H1 (cell line): Measurements from ENCODE around the gene CALHM3. TPM values are rescaled to one million over a fixed set of nuclear protein-coding genes. Genes with fewer than 3 reads are reported as not detected.

ENCODE experiments used
- CEBPB ChIP-seq: IDR thresholded peaks from 2 replicates; pipeline ENCODE4 v1.6.1; 2012; ENCODE audit warnings: low read depth, low read length
- CREB1 ChIP-seq: IDR thresholded peaks from 2 replicates; pipeline ENCODE4 v1.6.1; 2012; ENCODE audit warnings: inconsistent platforms
- EGR1 ChIP-seq: IDR thresholded peaks from 2 replicates; pipeline ENCODE4 v1.6.1; 2011; ENCODE audit warnings: low read depth, low read length, borderline replicate concordance
- EP300 ChIP-seq, 2 experiments: IDR thresholded peaks; 1 replicate in 1 of 2; 2 replicates in 1 of 2; pipeline ENCODE4 v1.6.1; 2011 to 2012; ENCODE audit warnings: low read depth in 2 of 2, low read length in 2 of 2, mild to moderate bottlenecking in 2 of 2, borderline replicate concordance in 1 of 2, inconsistent platforms in 1 of 2, moderate library complexity in 1 of 2
- HDAC2 ChIP-seq, 2 experiments: fragments of 300-600 bp in 1 of 2; sonication (generic) in 1 of 2; IDR thresholded peaks; 2 replicates each; pipeline ENCODE4 v1.6.1; 2011 to 2012; ENCODE audit warnings: low read depth in 2 of 2, low read length in 2 of 2, mild to moderate bottlenecking in 2 of 2, moderate library complexity in 2 of 2, borderline replicate concordance in 1 of 2, inconsistent platforms in 1 of 2
- JUN ChIP-seq: IDR thresholded peaks from 2 replicates; pipeline ENCODE4 v1.6.1; 2011; ENCODE audit warnings: low read depth, mild to moderate bottlenecking, improper control_type of control experiment, low read length
- NANOG ChIP-seq: IDR thresholded peaks from 2 replicates; pipeline ENCODE4 v1.6.1; 2011; ENCODE audit warnings: low read length, low read depth, mild to moderate bottlenecking, inconsistent platforms; ENCODE audit not compliant: insufficient read depth, poor library complexity, severe bottlenecking
- RAD21 ChIP-seq, 2 experiments: IDR thresholded peaks in 1 of 2; conservative IDR thresholded peaks in 1 of 2; 2 replicates each; pipeline ENCODE4 v1.6.1; 2011; ENCODE audit warnings: low read depth in 2 of 2, low read length in 2 of 2, improper control_type of control experiment in 1 of 2, inconsistent platforms in 1 of 2, mild to moderate bottlenecking in 1 of 2, moderate library complexity in 1 of 2
- RNF2 ChIP-seq: fragments of 200-900, 300-1000 bp; sonication (generic); IDR thresholded peaks from 2 replicates; pipeline ENCODE4 v1.7.1; 2016; ENCODE audit warnings: borderline replicate concordance, low read depth, mild to moderate bottlenecking, antibody characterized with exemption, low read length; ENCODE audit not compliant: poor library complexity, severe bottlenecking; ENCODE audit errors: missing control alignments
- RXRA ChIP-seq: IDR thresholded peaks from 2 replicates; pipeline ENCODE4 v1.6.1; 2011; ENCODE audit warnings: low read depth, mild to moderate bottlenecking, low read length, moderate library complexity; ENCODE audit not compliant: insufficient read depth
- SAP30 ChIP-seq: fragments of 300-600 bp; sonication (generic); IDR thresholded peaks from 2 replicates; pipeline ENCODE4 v1.7.1; 2012; ENCODE audit warnings: low read length, moderate library complexity, mild to moderate bottlenecking, inconsistent platforms; ENCODE audit not compliant: insufficient read depth, insufficient replicate concordance
- SP1 ChIP-seq: IDR thresholded peaks from 2 replicates; pipeline ENCODE4 v1.6.1; 2011; ENCODE audit warnings: low read depth, low read length
- SUZ12 ChIP-seq: fragments of 200-600 bp; sonication (generic); IDR thresholded peaks from 2 replicates; pipeline ENCODE4 v1.6.1; 2012; ENCODE audit warnings: mild to moderate bottlenecking, inconsistent platforms, low read length, moderate library complexity, mixed read lengths
- YY1 ChIP-seq: IDR thresholded peaks from 2 replicates; pipeline ENCODE4 v1.6.1; 2011; ENCODE audit warnings: low read depth, mild to moderate bottlenecking, low read length
- ZNF274 ChIP-seq: IDR thresholded peaks from 2 replicates; pipeline ENCODE4 v1.7.0; 2012; ENCODE audit warnings: low read length, borderline replicate concordance; ENCODE audit errors: extremely low read depth
- polyA plus RNA-seq, 7 experiments: library from polyadenylated mRNA; depleted of rRNA in 3 of 7; stranded (reverse) in 5 of 7; unstranded in 2 of 7; fragments of >200 nt in 5 of 7; fragments of 200-250 nt in 2 of 7; gene quantifications; 1 replicate in 5 of 7; 2 replicates in 1 of 7; 4 replicates in 1 of 7; pipeline versions ENCODE4 v1.2.1 to v1.2.3, GENCODE V29; 2011 to 2013; ENCODE audit warnings: missing spikeins in 2 of 7, mixed read lengths in 2 of 7
- total RNA-seq: library from RNA; stranded (reverse); fragmentation: NEBNext Ultra II Directional; extraction: Animal tissue kit (Norgen Biotek cat#: 25700); gene quantifications from 2 replicates; pipeline ENCODE4 v1.2.1, GENCODE V29; 2021
- TF ChIP-seq, protein P1 (sequence below): IDR thresholded peaks from 2 replicates; pipeline ENCODE4 v1.6.1; 2012; ENCODE audit warnings: inconsistent platforms

Gene CALHM3
- total and polyA plus RNA-seq, 2 of the 8 experiments (the other 6 are each of a cell fraction or from before 2014, with no cell fraction given): 0.17 to 0.60 TPM

DNA sequence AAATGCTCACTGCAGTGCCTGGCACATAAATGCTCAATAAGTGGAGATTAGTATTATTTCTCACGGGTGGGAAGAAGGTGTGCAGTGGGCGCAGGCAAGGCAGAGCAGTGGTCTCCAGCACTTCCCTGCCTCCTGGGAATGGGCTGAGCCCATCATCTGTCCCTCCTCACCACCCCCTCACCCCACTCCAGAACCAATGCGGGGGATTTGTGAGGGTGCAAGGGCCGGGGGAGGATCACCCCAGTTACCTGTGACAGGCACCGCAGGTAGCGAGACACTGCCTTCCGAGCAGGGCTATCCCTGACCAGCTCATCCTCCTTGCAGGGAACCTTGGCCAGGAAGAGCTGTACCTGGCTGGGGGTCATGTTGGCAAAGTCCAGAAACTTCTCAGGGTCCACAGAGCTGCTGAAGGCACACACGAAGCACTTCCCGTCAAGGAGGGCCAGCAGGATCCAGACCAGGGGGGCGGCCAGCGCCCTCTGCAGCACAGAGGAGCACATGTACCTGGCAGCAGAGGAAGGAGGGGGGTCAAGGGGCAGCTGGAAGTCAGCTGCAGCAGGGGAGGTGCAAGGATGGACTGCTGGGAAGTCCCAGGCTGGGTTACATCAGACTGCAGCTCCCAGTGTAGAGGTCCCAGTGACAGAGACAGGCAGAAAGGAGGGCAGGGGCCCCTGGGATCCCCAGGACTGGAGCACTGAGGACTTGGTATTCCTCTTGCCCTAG lies 2.8 kb downstream of the CALHM3 start (continued):
- TF ChIP-seq EGR1: no peak
- TF ChIP-seq EP300 (IDR thresholded peaks at IDR 0.05; ENCODE audit: borderline replicate concordance in 1 of 2, low read depth in 2 of 2, low read length in 2 of 2): no peak
- TF ChIP-seq RXRA: 0 out of 2 replicates have a peak, but pooled peaks have one; percentile 49
- no peak for TF ChIP-seq ZNF274
- peak; percentile 65 to 72 for TF ChIP-seq RAD21 (IDR thresholded peaks at IDR 0.05 in 1 of 2, conservative IDR thresholded peaks at IDR 0.05 in 1 of 2; ENCODE audit: low read depth in 2 of 2, low read length in 2 of 2)
- TF ChIP-seq CEBPB: peak; percentile 16; the same call in 1 of the 2 replicates
- TF ChIP-seq SP1: no peak
- TF ChIP-seq SUZ12: no peak
- no peak for TF ChIP-seq RNF2
- TF ChIP-seq JUN: no peak
- TF ChIP-seq SAP30: no peak
- no peak for TF ChIP-seq CREB1
- no peak for TF ChIP-seq HDAC2 (IDR thresholded peaks at IDR 0.05; ENCODE audit: borderline replicate concordance in 1 of 2, low read depth in 2 of 2, low read length in 2 of 2)
- TF ChIP-seq, protein P1, sequence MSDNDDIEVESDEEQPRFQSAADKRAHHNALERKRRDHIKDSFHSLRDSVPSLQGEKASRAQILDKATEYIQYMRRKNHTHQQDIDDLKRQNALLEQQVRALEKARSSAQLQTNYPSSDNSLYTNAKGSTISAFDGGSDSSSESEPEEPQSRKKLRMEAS: peak; percentile 90
- no peak for TF ChIP-seq YY1
- no peak for TF ChIP-seq NANOG
